H1 (cell line): ENCODE results near the gene FSD1. TPM values are rescaled to one million over a fixed set of nuclear protein-coding genes. Genes with fewer than 3 reads are reported as not detected.
A peak's percentile ranks its signal among the peaks of the same experiment; 100 is the strongest.

ENCODE experiments used
- BCL11A ChIP-seq, 2 experiments: IDR thresholded peaks; one replicate each; pipeline ENCODE4 v1.6.1; 2011; ENCODE audit warnings: low read depth in 2 of 2, low read length in 2 of 2, mild to moderate bottlenecking in 2 of 2
- CHD1 ChIP-seq: IDR thresholded peaks from 2 replicates; pipeline ENCODE4 v1.6.1; 2012; ENCODE audit warnings: low read depth, low read length, improper control_type of control experiment
- CREB1 ChIP-seq: IDR thresholded peaks from 2 replicates; pipeline ENCODE4 v1.6.1; 2012; ENCODE audit warnings: inconsistent platforms
- EP300 ChIP-seq, 2 experiments: IDR thresholded peaks; 1 replicate in 1 of 2; 2 replicates in 1 of 2; pipeline ENCODE4 v1.6.1; 2011 to 2012; ENCODE audit warnings: low read depth in 2 of 2, low read length in 2 of 2, mild to moderate bottlenecking in 2 of 2, borderline replicate concordance in 1 of 2, inconsistent platforms in 1 of 2, moderate library complexity in 1 of 2
- KDM1A ChIP-seq: fragments of 200-600, 300-600 bp; sonication (generic); IDR thresholded peaks from 2 replicates; pipeline ENCODE4 v1.7.1; 2016; ENCODE audit warnings: mild to moderate bottlenecking, low read length, borderline replicate concordance
- POLR2A ChIP-seq, 2 experiments: IDR thresholded peaks; 1 replicate in 1 of 2; 2 replicates in 1 of 2; pipeline ENCODE4 v1.6.1; 2011; ENCODE audit warnings: low read depth in 2 of 2, low read length in 2 of 2, mild to moderate bottlenecking in 2 of 2; ENCODE audit errors: control extremely low read depth in 1 of 2
- SIX5 ChIP-seq: IDR thresholded peaks from 2 replicates; pipeline ENCODE4 v1.6.1; 2011; ENCODE audit warnings: mild to moderate bottlenecking, low read depth, low read length
- TAF7 ChIP-seq: optimal IDR thresholded peaks from 2 replicates; pipeline ENCODE3; 2011; ENCODE audit warnings: low read depth, mild to moderate bottlenecking, inconsistent platforms, low read length, moderate library complexity, borderline replicate concordance
- YY1 ChIP-seq: IDR thresholded peaks from 2 replicates; pipeline ENCODE4 v1.6.1; 2011; ENCODE audit warnings: low read depth, mild to moderate bottlenecking, low read length
- polyA plus RNA-seq, 7 experiments: library from polyadenylated mRNA; depleted of rRNA in 3 of 7; stranded (reverse) in 5 of 7; unstranded in 2 of 7; fragments of >200 nt in 5 of 7; fragments of 200-250 nt in 2 of 7; gene quantifications; 1 replicate in 5 of 7; 2 replicates in 1 of 7; 4 replicates in 1 of 7; pipeline versions ENCODE4 v1.2.1 to v1.2.3, GENCODE V29; 2011 to 2013; ENCODE audit warnings: missing spikeins in 2 of 7, mixed read lengths in 2 of 7
- total RNA-seq: library from RNA; stranded (reverse); fragmentation: NEBNext Ultra II Directional; extraction: Animal tissue kit (Norgen Biotek cat#: 25700); gene quantifications from 2 replicates; pipeline ENCODE4 v1.2.1, GENCODE V29; 2021
- TF ChIP-seq, protein P1 (sequence below): IDR thresholded peaks from 2 replicates; pipeline ENCODE4 v1.6.1; 2012; ENCODE audit warnings: low read length, inconsistent platforms
- TF ChIP-seq, protein P2 (sequence below): IDR thresholded peaks from 2 replicates; pipeline ENCODE4 v1.6.1; 2012; ENCODE audit warnings: inconsistent platforms

The FSD1 gene
- total and polyA plus RNA-seq, 2 of the 8 experiments (the other 6 are each of a cell fraction or from before 2014, with no cell fraction given), result 58.8 to 181 TPM

GRCh38 chr19:4256563-4256962 lies 47.8 kb upstream of the FSD1 start (continued):
- TF ChIP-seq, protein P1, sequence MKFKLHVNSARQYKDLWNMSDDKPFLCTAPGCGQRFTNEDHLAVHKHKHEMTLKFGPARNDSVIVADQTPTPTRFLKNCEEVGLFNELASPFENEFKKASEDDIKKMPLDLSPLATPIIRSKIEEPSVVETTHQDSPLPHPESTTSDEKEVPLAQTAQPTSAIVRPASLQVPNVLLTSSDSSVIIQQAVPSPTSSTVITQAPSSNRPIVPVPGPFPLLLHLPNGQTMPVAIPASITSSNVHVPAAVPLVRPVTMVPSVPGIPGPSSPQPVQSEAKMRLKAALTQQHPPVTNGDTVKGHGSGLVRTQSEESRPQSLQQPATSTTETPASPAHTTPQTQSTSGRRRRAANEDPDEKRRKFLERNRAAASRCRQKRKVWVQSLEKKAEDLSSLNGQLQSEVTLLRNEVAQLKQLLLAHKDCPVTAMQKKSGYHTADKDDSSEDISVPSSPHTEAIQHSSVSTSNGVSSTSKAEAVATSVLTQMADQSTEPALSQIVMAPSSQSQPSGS, result no peak
- TF ChIP-seq, protein P2, sequence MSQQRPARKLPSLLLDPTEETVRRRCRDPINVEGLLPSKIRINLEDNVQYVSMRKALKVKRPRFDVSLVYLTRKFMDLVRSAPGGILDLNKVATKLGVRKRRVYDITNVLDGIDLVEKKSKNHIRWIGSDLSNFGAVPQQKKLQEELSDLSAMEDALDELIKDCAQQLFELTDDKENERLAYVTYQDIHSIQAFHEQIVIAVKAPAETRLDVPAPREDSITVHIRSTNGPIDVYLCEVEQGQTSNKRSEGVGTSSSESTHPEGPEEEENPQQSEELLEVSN, result no peak
- TF ChIP-seq POLR2A (IDR thresholded peaks at IDR 0.05; ENCODE audit: control extremely low read depth in 1 of 2, low read depth in 2 of 2, low read length in 2 of 2), result no peak
- peak; percentile 88 for TF ChIP-seq YY1
- TF ChIP-seq KDM1A, result 0 out of 2 replicates have a peak, but pooled peaks have one; percentile 22
- TF ChIP-seq BCL11A (IDR thresholded peaks at IDR 0.05; ENCODE audit: low read depth in 2 of 2, low read length in 2 of 2), result no peak
- TF ChIP-seq CREB1, result no peak
- TF ChIP-seq CHD1, result no peak
- no peak for TF ChIP-seq TAF7
- no peak for TF ChIP-seq EP300 (IDR thresholded peaks at IDR 0.05; ENCODE audit: borderline replicate concordance in 1 of 2, low read depth in 2 of 2, low read length in 2 of 2)
- TF ChIP-seq SIX5, result no peak
- TF ChIP-seq, all 59 proteins: peak for 3
